T-helper 9 cell (primary cell): Measurements from ENCODE around the gene EDC3.

Source experiments
- DNase-seq: peaks from one replicate; pipeline ENCODE4 v3.0.0-alpha.2; 2020

EDC3 gene

DNA sequence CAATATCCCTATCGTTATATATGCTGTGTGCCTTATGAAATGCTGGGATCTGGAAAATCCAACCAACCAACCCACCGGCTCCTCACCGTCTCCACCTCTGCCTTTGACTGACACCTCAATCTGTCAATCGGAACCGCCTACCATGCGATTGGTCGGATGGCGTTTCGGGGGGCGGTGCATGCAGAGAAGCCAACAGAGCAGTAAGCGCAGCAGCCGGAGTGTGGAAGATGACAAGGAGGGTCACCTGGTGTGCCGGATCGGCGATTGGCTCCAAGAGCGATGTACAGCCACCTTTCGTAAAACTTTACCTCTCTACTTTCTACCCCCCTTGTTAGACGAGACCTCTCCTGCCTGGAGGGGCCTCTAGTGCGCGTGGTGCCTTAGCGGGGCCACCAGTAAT lies 73.9 kb downstream of the EDC3 start:
- no peak for DNase-seq

DNA sequence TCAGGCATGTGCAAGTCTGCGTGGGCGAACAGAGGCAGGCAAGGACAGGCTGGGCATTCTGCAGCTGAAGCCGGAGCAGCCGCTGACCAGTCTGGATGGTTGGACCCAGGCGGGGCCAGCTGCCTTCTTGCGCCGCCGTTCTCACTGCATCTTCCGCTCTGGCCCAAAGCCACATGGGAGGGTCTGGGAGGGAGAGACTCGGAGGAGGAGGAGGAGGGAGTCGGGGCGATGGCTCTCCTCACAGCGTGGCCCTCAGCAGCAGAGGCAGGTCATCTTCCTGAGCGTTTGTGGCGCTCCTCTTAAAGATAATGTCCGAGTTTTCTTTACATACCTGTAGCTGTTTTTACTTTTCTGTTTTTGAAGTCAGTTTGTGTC lies 74.3 kb downstream of the EDC3 start:
- DNase-seq, result no peak

DNA sequence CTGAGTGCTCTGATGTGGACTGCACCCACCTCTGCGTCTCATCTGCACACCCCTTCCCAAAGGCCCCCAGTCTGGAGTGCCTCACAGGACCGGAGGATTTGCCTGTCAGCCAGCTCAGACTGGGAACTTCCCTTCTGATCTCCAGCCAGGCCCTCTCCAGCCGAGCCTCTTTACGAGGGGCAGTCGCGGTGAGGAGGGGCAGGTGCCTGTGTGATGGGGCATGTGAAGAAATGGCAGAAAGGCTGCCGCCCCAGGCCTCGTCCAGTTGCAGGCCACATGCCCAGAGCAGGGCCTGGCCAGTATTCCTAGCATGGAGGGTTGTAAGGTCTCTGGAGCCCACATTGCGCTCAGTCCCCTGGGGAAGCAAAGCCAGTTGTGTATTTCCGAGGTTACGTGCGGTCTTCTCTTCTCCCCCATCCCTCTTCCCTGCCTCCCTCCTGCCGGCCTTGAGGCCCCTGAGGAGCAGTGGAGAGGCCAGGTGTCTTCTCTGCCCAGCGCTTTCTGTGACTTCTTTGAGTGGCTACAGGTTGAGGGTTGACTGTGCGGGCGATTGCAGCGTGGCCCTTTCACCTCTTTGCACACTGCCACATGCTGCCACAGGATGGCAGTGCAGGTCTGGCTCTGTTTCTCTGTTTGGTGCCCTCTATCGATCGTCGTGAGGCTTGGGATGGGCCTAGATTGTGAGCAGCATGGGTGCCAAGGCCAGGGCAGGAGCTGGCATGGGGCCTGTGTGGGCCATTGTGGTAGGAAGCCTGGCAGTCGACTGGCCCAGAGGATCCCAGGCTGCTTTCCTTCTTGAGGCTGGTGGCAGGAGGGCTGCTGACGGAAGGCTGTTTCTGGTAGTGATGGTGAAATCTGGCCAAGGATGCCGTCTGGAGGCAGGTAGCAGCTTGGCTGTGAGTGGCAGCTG lies 74.9 kb downstream of the EDC3 start:
- peak; percentile 54 for DNase-seq

DNA sequence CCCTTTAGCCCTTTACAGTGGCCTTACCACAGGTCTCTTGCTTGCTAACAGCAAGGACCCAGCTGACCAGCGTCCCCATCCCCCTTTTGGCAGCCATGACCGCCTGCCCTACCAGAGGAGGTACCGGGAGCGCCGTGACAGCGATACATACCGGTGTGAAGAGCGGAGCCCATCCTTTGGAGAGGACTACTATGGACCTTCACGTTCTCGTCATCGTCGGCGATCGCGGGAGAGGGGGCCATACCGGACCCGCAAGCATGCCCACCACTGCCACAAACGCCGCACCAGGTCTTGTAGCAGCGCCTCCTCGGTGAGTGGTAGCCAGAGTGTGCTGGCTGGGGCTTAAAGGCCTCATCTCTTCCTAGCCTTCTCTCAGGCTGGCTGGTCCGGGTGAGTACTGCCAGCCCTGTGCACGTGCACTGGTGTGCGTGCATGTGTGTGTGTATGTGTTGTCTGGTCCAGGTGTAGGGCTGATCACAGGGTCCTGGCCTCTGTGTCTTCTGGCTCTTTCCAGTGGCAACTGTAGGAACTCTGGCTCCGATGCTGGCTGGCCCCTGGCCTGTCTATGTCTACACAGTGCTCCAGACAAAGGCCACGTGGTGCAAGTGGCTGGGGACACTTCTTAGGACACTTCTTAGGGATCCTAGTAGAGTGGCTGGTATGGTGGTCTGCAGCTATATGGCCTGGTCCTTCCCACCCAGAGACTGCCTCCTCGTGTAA lies 75.7 kb downstream of the EDC3 start:
- DNase-seq, result no peak

DNA sequence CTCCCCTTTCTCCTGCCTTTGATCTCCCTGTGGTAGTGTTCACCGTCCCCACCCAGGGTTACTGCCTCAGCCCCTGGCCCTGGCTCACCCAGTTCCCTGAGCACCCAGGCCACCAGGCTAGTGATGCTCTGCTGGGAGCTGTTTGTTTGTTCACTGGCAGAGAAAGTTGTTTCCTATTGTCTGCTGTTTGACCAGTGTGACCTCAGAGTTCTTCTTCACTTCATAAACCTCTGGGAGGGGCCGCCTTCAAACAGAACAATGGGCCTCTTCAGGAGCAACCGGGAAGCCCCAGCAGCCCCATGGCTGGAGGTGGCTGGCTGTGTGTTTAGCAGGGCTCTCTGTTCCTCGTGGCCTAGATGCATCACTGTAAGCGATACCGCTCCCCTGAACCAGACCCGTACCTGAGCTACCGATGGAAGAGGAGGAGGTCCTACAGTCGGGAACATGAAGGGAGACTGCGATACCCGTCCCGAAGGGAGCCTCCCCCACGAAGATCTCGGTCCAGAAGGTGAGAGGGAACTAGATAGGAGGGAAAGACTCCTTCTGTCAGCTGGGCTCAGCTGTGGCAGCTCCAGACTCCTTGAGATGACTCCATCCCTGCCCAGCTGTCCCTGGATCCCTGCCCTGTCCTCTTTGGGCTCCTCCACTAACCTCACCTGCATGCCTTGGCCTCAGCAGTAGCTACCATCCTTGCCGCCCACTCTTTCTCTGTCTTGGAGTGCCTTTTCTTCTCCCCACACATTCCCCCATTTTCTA lies 76.8 kb downstream of the EDC3 start:
- DNase-seq, result no peak

DNA sequence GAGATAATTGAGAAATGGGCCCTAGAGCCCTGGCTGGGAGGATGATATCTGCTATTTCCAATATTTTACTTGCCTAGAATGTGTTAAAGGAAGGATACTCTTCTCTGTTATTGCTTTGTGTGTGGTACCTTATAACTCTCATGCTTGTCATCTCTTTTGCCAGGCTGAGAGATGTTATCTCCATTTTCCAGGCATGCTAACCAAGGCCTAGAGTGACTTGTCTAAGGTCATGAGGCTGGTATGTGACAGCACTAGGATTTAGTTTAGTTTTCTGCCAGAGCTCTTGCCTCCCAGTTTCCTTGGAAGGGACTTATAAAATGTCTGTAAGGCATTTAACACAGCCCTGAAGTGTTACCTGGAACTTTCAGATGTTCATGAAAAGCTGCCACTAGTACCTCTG lies 78.8 kb downstream of the EDC3 start:
- DNase-seq, result no peak

DNA sequence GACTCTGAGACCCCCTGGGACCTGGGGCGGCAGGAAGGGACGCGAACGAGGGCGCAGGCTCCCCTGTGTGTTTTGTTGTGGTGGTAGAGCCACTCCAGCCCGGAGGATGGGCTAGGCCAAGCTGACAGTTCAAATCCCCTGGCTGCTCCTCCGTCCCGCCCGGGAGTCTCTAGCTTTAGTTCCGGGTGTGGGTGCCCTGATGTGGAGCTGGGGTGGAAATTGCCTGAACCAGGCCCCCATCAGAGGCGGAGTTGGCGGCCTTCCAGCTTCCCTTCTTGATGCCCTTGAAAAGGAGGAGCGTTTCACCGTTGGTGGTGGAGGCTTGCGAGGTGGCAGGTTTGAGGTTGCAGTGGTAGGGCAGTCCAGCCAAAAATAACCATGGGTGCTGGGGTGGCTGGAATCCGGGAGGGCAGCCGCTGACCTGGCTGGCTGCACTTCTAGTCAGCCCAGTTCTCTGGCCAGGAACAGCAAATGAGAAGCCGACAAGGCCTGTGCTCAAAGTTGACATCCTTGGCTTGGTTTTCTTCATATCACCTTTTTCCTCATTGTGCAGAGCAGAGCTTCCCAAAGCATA lies 79.4 kb downstream of the EDC3 start:
- peak; percentile 73 for DNase-seq

DNA sequence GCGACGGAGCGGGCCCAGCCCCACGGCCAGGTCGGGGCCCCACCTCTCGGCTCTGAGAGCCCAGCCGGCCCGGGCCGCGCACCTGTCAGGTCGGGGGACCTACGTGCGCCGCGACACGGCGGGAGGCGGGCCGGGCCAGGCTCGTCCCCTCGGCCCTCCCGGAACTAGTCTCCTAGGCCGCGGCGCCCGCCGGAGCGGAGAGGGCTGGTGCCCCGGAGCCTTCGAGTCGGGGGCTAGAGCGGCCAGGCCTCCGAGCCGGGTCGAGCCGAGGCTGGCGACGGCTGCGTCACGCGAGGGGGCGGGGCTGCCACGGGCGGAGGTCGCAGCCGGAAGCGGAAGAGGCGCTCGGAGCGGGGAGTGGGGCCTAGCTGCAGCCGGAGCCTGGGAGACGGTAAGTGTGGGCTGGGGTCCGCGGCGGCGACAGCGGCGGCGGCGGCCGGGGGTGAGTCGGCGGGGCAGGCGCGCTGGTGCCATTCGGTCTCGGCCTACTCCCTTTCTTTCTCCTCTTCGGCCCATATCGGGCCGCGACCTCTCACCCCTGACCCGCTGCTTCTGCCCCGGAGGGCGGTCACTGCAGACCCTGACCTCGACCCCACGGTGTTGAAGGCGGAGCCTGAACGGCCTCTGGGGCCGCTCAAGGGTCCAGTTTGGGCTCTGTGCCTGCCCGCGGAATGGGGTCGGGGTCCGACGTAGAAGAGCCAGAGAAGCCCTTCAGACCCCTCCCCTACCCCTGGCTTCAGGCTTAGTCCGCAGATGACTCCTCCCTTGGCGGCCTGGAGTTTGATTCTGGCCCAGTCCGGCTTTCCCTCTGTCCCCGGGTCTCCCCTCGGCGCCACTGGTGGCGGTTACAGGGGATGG lies 80.1 kb downstream of the EDC3 start, which contains the start of gene CLK3:
Gene CLK3 (plus strand): TSS at position 329 of the 858 bp plus-strand sequence. CDS start 3,361 bp downstream, outside the sequence.
- DNase-seq, result peak; percentile 95

DNA sequence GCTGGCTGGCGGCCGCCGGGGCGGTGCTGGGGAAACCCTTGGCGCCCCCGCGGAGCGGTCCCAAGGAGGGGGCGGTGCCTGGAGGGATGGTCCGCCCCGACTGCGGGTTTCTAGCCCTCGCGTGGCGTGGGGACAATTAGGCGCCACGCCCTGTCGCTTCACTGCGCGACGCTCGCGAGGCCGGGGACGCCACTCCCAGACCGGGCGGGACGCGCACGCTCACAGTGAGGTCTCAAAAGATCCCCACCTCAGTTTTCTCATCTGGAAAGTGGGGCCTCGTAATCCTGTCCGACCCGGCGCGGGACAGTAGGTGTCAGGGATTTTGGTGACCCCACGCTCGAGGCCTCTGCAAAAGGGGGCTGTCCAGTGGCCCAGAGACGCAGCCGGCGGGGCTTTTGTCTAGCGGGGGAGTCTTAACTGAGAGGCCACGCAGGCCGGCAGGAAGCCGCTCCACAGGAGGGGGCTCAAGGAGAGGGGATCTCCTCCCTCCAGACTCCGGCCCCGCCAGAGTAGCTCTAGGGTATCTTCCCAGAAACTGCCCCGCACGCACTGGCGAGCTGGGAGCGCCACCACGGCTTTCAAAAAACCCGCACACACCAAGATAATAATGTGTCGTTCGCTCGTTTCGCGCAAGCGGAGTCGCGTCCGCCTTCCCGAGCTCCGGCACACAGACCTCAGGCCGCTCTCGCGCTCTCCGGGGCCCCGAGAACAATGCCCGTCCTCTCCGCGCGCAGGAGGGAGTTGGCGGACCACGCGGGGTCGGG lies 80.9 kb downstream of the EDC3 start:
- DNase-seq, result peak; percentile 91

DNA sequence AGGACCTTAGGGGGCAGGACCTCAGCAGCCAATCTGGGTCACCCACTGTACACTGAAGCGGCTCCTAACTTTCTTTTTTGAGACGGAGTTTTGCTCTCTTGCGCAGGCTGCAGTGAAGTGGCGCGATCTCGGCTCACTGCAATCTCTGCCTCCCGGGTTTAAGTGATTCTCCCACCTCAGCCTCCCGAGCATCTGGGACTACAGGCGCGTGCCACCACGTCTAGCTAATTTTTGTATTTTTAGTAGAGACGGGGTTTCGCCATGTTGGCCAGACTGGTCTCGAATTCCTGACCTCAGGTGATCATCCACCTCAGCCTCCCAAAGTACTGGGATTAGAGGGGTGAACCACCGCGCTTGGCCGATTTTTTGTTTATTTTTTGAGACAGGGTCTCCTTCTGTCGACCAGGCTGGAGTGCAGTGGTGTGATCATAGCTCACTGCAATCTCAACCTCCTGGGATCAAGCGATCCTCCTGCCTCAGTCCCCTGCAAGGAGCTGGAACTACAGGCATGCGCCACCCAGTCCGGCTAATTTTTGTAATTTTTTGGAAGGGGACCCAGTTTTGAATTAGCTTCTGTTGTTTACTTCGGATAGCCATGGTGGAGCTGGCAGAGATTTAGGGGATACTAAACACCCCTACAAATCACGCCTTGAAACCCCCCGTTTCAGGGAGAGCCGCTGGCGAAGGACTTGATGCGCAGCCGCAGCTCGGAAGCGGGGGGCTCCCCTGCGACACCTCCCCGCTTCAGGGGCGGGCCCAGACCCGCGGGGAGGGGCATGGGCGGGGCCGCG lies 81.7 kb downstream of the EDC3 start:
- no peak for DNase-seq

DNA sequence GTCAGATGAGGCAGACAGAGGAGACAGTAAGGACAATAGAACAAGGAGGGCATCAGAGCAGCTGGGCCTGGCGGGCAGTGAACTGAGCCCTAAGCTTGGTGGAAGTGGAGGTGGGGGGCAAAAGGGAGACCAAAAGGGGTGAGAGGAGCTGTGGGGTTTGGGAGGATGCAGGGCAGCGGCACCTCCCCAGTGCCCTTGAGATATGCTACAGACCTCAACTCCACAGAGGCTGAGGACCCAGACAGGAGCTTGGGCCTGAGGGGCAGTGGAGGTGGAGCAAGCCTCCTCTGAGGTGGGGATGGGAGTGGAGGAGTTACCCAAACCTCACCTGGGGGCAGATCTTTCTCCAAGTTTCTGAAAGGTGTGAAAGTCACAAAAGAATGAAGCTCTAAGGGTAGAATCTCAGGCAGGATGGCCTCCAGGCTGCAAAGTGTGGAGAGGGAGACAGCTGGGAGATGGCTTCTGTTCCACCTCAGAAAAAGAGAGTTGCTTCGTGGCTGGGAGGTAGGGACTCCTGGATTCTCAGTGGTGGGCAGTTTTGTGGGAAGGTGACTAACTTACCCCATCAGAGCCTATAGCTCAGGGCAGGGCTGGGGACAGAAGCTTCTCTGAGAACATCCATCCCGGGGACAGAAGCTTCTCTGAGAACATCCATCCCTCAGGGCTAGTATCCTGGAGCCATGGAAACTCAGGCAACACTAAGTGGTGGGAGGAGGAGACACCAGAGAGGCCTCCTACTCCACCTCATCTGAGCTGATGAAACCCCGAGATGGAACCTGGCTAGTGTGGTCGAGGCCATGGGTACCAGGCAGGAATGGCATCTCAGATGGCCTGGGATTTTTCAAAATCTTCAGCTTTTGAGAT lies 82.5 kb downstream of the EDC3 start:
- DNase-seq, result no peak

DNA sequence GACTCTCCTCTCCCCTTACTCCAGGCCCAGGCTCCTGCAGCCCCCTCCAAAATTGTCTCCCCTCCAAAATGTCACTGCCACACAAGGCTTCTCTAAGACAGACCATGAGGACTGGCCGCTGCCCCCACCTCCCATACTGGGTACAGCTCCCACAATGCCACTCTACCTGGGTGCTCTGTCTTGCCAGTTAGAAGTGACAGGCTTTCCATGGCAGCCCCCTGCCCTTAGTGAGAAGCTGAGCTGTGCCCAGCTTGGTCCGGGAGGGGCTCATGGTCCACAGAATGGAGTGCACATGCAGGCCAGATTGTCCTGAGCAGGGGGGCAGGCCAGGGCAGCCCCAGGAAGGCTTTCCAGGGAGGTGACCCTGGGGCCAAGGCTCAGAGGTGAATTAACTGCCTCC lies 83.1 kb downstream of the EDC3 start:
- no peak for DNase-seq

DNA sequence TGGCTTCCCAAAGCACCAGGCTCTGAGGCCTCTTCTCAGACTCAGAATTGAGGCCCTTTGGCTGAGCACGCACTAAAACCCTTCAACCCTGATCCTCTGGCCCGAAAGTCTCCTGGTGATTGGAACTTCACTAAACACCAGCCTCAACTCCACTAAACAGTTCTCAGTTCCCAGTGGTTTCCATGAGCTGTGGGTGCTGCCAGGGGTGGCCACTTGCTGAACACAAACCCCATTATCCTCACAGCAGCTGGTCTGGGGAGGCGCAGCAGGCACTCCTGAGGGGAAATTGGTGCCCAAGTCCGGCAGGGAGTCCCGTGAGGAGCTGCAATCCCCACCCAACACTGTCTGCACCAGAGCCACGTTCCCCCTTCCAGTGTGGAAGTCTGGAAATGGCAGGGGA lies 84.0 kb downstream of the EDC3 start:
- no peak for DNase-seq

DNA sequence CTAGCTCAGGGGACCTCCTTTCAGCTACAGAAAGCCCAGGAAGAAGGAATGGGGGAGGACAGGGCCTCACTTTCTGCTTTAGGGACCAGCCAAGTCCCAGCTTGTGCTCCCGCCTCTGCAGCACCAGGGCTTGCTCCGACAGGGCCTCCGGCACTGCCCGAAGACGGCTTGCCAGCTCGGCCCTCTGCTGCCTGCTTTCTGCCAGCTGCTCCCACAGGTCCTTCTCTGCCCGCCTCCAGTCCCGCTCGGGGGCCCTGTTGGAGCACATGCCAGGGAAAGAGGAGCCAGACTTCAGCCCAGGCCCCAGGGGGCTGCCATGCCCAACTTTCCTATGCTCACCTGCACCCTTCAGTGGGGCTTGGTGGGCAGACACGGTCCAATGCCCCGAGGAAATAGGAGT lies 84.5 kb downstream of the EDC3 start:
- DNase-seq, result no peak

DNA sequence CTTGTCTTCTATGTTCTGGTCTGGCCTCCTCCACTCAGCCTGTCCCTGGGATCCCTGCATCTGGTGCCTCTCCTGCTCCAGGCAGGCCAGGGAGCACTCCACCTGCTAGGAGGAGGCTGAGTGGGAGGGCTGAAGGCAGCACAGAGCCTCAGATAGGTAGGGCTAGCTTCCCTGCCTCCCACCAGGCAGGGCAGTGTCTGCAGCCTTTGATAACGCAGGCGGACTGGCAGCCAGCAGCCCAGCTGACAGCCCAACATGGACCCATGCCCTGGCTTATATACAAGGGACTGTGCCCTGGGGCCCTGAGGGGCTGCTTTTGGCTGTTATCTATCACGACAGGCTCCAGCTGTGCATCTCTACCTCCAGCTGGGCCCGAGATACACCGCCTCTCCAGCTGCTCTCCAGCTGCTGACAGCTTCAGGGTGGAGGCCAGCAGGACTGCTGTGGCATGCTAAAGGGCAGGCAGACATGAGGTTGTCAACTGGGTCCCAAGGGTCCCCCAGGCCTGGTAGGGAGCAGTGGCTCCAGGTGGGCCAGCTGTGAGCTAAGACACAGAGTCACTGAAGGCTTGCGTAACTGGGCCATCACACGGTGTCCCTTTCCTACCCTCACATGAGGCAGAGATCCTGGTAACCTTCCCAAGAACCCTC lies 85.4 kb downstream of the EDC3 start:
- no peak for DNase-seq

DNA sequence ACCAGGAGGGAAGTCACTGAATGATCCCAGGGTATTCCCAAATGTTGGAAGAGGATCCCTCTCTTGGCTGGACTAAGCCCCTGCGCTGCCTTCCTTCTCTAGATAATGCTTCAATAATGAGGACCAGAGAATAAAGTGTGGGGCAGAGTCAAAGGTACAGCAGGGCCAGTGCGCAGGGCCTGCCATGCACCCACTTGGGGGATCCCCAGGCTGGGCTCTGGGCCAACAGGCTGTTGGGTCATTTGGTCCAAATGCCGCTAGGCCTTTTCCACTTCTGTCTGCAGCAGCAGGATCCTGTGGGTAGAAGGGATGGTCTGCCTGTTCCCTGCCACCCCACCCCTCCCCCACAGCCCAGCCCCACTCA lies 85.9 kb downstream of the EDC3 start:
- DNase-seq, result no peak

DNA sequence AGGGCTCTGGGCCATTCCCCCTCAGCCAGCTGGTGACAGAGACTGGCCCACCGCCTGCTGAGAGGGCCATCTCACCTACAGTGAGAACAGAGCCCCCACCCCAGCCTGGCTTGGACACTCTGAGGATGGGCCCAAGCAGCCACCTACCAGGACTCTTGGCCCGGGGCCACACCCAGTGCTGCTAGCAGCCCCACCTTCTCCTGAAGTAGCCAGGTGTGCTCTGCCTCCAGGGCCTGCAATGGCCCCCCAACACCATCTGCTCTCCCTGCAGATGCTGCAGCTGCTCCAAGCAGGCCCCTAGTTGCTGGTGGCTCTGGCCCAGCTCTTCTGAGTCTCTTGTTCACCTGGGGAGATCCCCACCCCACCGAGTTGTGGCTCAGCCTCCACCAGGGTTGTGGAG lies 87.0 kb downstream of the EDC3 start:
- no peak for DNase-seq

DNA sequence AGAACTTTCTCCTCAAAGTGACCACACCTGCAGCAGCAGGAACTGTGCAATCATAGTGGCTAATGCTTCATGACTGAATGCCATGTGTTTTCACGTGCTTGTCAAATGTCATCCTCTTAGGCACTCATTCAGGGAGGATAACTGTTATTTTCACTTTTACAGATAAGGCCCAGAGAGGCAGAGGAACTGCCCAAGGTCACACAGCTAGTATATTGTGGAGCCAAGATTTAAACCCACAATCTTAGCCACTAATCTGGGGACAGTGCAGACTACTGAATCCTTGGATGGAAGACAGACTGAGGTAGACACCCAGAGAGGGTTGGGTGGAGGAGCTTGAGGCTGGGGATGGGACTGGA lies 90.1 kb downstream of the EDC3 start:
- no peak for DNase-seq
